HG02884 (cell line): Measurements from ENCODE around the gene BOK.
"Not testable (repeated sequence)": the region's sequence is repeated elsewhere in the genome, so short reads cannot be mapped to it uniquely, and the experiment has no call there.

Experiments used
- ATAC-seq: cut with Tn5 transposase; IDR thresholded peaks from one replicate; pipeline ENCODE4 v1.9.1; 2021; ENCODE audit warnings: mild to moderate bottlenecking, moderate library complexity; ENCODE audit not compliant: unreplicated experiment

Gene BOK

GRCh38 chr2:241571821-241572620 lies 13.5 kb downstream of the BOK start:
- no peak for ATAC-seq

GRCh38 chr2:241572915-241573651 lies 14.5 kb downstream of the BOK start:
- not testable (repeated sequence) for ATAC-seq

GRCh38 chr2:241573741-241574140 lies 15.2 kb downstream of the BOK start:
- no peak for ATAC-seq

- ATAC-seq: no peak
Measured at GRCh38 chr2:241574911-241575623, 16.5 kb downstream of the BOK start.

- no peak for ATAC-seq
Measured at GRCh38 chr2:241575624-241576292, 17.2 kb downstream of the BOK start.

GRCh38 chr2:241576293-241576654 lies 17.7 kb downstream of the BOK start:
- ATAC-seq: no peak

GRCh38 chr2:241577413-241578122 lies 19.0 kb downstream of the BOK start:
- ATAC-seq: no peak

- no peak for ATAC-seq
Measured at GRCh38 chr2:241579281-241579680, 20.7 kb downstream of the BOK start.

GRCh38 chr2:241582328-241582727 lies 23.8 kb downstream of the BOK start:
- no peak for ATAC-seq

GRCh38 chr2:241582806-241583205 lies 24.3 kb downstream of the BOK start:
- ATAC-seq: no peak

- ATAC-seq: no peak
Measured at GRCh38 chr2:241584436-241584835, 25.9 kb downstream of the BOK start.

GRCh38 chr2:241586564-241587264 lies 28.2 kb downstream of the BOK start:
- no peak for ATAC-seq

- not testable (repeated sequence) for ATAC-seq
Measured at GRCh38 chr2:241589863-241590262, 31.3 kb downstream of the BOK start.

- not testable (repeated sequence) for ATAC-seq
Measured at GRCh38 chr2:241590496-241591455, 32.2 kb downstream of the BOK start.

- no peak for ATAC-seq
Measured at GRCh38 chr2:241592126-241592845, 33.7 kb downstream of the BOK start.

- no peak for ATAC-seq
Measured at GRCh38 chr2:241593271-241593670, 34.7 kb downstream of the BOK start.

GRCh38 chr2:241595600-241596140 lies 37.1 kb downstream of the BOK start:
- no peak for ATAC-seq

- ATAC-seq: no peak
Measured at GRCh38 chr2:241597561-241597960, 39.0 kb downstream of the BOK start.
